ENCODE results near the gene PPP1R1B. TPM values are rescaled to one million over a fixed set of nuclear protein-coding genes. Genes with fewer than 3 reads are reported as not detected.

PPP1R1B gene
- total RNA-seq, 6 experiments from 2014 or later = not detected

DNA sequence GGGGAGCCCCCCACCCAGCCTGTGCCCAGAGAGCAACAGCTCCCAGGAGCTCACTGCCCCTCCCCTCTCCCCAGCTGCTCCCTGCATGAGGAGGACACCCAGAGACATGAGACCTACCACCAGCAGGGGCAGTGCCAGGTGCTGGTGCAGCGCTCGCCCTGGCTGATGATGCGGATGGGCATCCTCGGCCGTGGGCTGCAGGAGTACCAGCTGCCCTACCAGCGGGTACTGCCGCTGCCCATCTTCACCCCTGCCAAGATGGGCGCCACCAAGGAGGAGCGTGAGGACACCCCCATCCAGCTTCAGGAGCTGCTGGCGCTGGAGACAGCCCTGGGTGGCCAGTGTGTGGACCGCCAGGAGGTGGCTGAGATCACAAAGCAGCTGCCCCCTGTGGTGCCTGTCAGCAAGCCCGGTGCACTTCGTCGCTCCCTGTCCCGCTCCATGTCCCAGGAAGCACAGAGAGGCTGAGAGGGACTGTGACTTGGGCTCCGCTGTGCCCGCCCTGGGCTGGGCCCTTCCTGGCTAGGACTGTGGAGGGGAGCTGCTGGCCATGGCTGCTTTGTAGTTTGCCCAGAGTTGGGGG, 39.0 kb downstream of the PPP1R1B start:
- TF ChIP-seq, protein P1, sequence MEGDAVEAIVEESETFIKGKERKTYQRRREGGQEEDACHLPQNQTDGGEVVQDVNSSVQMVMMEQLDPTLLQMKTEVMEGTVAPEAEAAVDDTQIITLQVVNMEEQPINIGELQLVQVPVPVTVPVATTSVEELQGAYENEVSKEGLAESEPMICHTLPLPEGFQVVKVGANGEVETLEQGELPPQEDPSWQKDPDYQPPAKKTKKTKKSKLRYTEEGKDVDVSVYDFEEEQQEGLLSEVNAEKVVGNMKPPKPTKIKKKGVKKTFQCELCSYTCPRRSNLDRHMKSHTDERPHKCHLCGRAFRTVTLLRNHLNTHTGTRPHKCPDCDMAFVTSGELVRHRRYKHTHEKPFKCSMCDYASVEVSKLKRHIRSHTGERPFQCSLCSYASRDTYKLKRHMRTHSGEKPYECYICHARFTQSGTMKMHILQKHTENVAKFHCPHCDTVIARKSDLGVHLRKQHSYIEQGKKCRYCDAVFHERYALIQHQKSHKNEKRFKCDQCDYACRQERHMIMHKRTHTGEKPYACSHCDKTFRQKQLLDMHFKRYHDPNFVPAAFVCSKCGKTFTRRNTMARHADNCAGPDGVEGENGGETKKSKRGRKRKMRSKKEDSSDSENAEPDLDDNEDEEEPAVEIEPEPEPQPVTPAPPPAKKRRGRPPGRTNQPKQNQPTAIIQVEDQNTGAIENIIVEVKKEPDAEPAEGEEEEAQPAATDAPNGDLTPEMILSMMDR (IDR thresholded peaks at IDR 0.05) = peak; percentile 36; the same call in 1 of the 2 replicates
- H3K36me3 Mint-ChIP-seq (ENCODE audit: low read depth) = no peaks in the 10 kb centered on the region
- peaks cover 31% of the 10 kb centered on the region for H3K27me3 Mint-ChIP-seq (ENCODE audit: insufficient read depth)
- H3K27ac Mint-ChIP-seq = no peak overlapping the region
- H3K9me3 Mint-ChIP-seq = no peaks in the 10 kb centered on the region
- no peak overlapping the region for H3K4me3 Mint-ChIP-seq
- no peak for DNase-seq
- H3K4me1 Mint-ChIP-seq (ENCODE audit: low read depth) = peaks cover 18% of the 10 kb centered on the region

DNA sequence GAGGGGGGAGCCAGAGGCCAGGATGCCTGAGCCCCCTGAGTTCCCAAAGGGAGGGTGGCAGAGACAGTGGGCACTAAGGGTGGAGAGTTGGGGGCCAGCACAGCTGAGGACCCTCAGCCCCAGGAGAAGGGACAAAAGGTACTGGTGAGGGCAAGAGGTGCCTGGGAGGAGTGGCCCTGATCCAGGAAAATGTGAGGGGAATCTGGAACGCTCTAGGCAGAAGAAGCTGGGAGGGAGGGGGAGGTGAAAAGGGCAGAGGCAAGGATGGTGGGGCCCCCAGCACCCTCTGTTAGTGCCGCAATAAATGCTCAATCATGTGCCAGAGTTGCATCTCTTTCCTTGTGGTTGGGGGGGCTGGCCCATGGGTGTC, 39.5 kb downstream of the PPP1R1B start:
- Mint-ChIP-seq H3K4me3 (no peak overlapping the region), H3K36me3 (ENCODE audit: low read depth) (no peaks in the 10 kb centered on the region), H3K27ac (no peak overlapping the region), H3K27me3 (ENCODE audit: insufficient read depth) (peaks cover 33% of the 10 kb centered on the region), H3K4me1 (ENCODE audit: low read depth) (peaks cover 18% of the 10 kb centered on the region), H3K9me3 (no peaks in the 10 kb centered on the region)
- TF ChIP-seq, protein P1 (IDR thresholded peaks at IDR 0.05) = no peak
- no peak for DNase-seq

DNA sequence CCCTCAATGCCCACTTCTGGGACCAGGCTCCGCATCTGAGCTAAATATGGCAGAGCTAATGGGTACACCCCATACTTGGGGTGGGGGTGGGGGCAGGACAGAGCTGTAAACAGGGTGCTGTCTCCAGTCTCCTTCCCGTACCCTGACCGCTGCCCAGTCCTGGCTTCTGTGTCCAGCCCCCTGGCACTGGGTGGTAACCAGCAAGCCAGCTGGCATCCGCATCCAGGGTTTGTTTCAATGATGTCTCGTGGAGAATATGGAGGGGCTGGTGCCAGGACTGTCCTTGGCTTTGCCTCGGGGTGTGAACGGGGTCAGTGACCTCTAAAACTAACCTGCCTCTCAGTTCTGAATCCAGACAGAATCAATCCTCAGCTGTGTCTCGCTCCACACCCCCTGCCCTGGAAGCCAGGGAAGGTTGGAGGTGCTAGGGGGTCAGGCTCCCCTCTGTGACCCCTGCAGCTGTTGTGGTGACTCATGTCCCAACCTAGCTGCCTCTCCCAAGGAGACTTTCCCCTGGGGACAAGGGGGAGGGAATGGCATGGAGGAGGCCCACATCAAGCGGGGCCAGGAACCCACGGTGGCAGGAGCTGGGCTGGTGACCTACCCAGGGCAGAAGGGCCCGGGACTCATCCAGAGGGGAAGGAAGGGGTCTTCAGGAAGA, 40.0 kb downstream of the PPP1R1B start:
- peaks cover 18% of the 10 kb centered on the region for H3K4me1 Mint-ChIP-seq (ENCODE audit: low read depth)
- H3K27me3 Mint-ChIP-seq (ENCODE audit: insufficient read depth) = peaks cover 35% of the 10 kb centered on the region
- no peak for DNase-seq
- TF ChIP-seq, protein P1 (IDR thresholded peaks at IDR 0.05) = no peak
- H3K9me3 Mint-ChIP-seq = no peaks in the 10 kb centered on the region
- H3K4me3 Mint-ChIP-seq = no peak overlapping the region
- no peak overlapping the region for H3K27ac Mint-ChIP-seq
- H3K36me3 Mint-ChIP-seq (ENCODE audit: low read depth) = no peaks in the 10 kb centered on the region

DNA sequence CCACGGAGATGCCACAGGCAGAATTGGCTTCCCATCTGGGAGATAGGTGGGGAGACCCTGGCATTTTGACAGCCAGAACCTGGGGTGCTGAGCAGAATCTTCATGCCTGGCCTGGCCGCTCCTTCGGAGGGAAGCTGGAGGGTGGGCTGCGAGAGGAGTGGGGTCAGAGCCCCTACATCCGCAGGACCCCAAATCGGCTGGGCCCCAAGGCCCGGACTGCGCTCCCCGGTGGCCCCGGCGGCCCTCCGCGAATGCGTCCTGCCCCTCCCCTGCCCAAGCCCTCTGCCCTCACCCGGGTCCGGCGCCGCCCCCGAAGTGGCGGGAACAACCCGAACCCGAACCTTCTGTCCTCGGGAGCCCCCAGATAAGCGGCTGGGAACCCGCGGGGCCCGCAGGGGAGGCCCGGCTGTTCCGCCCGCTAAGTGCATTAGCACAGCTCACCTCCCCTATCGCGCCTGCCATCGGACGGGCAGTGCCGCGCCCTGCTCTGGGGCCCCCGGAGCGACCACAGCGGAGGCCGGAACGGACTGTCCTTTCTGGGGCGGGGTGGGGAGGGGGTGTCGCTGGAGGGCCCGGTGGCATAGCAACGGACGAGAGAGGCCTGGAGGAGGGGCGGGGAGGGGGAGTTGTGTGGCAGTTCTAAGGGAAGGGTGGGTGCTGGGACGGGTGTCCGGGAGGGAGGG, 40.7 kb downstream of the PPP1R1B start:
- TF ChIP-seq, protein P1 (IDR thresholded peaks at IDR 0.05) = no peak
- no peak overlapping the region for H3K4me3 Mint-ChIP-seq
- no peak for DNase-seq
- H3K36me3 Mint-ChIP-seq (ENCODE audit: low read depth) = no peaks in the 10 kb centered on the region
- H3K4me1 Mint-ChIP-seq (ENCODE audit: low read depth) = peaks cover 18% of the 10 kb centered on the region
- no peaks in the 10 kb centered on the region for H3K9me3 Mint-ChIP-seq
- H3K27me3 Mint-ChIP-seq (ENCODE audit: insufficient read depth) = peaks cover 40% of the 10 kb centered on the region
- H3K27ac Mint-ChIP-seq = no peak overlapping the region

DNA sequence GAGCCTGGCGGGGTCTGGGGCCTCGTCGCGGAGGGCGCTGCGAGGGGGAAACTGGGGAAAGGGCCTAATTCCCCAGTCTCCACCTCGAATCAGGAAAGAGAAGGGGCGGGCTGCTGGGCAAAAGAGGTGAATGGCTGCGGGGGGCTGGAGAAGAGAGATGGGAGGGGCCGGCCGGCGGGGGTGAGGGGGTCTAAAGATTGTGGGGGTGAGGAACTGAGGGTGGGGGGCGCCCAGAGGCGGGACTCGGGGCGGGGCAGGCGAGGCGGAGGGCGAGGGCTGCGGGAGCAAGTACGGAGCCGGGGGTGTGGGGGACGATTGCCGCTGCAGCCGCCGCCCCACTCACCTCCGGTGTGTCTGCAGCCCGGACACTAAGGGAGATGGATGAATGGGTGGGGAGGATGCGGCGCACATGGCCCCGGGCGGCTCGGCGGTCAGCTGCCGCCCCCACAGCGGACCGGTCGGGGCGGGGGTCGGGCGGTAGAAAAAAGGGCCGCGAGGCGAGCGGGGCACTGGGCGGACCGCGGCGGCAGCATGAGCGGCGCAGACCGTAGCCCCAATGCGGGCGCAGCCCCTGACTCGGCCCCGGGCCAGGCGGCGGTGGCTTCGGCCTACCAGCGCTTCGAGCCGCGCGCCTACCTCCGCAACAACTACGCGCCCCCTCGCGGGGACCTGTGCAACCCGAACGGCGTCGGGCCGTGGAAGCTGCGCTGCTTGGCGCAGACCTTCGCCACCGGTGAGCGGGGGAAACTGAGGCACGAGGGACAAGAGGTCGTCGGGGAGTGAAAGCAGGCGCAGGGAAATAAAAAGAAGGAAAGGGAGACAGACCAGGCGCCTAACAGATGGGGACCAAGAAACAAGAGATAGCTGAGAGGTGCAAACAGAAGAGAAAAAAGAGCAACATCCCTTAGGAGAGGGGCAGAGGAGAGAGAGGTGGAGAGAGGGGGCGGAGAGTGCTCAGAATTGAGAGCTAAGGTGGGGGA, 41.5 kb downstream of the PPP1R1B start, which contains the start of gene PNMT:
Gene PNMT (plus strand): TSS at position 509 of the 980 bp plus-strand sequence. CDS start 23 bp downstream, at position 532.
- TF ChIP-seq, protein P1 (IDR thresholded peaks at IDR 0.05) = peak; percentile 78
- H3K36me3 Mint-ChIP-seq (ENCODE audit: low read depth) = no peaks in the 10 kb centered on the region
- no peaks in the 10 kb centered on the region for H3K9me3 Mint-ChIP-seq
- H3K27me3 Mint-ChIP-seq (ENCODE audit: insufficient read depth) = peaks cover 47% of the 10 kb centered on the region
- no peak within 1 kb of the TSS for H3K27ac Mint-ChIP-seq
- no peak for DNase-seq
- H3K4me1 Mint-ChIP-seq (ENCODE audit: low read depth) = peaks cover 18% of the 10 kb centered on the region
- 0 out of 2 replicates have a peak within 1 kb of the TSS, but pooled peaks have one; percentile 9 for H3K4me3 Mint-ChIP-seq

Measured in HFFc6 (cell line).